ENCODE results near the gene STIM1.
"Not testable (repeated sequence)": the region's sequence is repeated elsewhere in the genome, so short reads cannot be mapped to it uniquely, and the experiment has no call there.

STIM1 gene

GRCh38 chr11:4084406-4085125, 229.1 kb downstream of the STIM1 start:
- DNase-seq, result no peak

GRCh38 chr11:4085575-4085974, 230.1 kb downstream of the STIM1 start:
- DNase-seq, result no peak

- DNase-seq, result no peak
Observed at GRCh38 chr11:4086575-4087353, 231.3 kb downstream of the STIM1 start.

- no peak for DNase-seq
Observed at GRCh38 chr11:4087551-4087950, 232.1 kb downstream of the STIM1 start.

GRCh38 chr11:4090258-4090657, 234.8 kb downstream of the STIM1 start:
- DNase-seq, result no peak

GRCh38 chr11:4092026-4092425, 236.6 kb downstream of the STIM1 start:
- DNase-seq, result no peak

- DNase-seq, result no peak
Observed at GRCh38 chr11:4093519-4094347, 238.3 kb downstream of the STIM1 start.

- peak; percentile 95 for DNase-seq
Observed at GRCh38 chr11:4094348-4095291, 239.2 kb downstream of the STIM1 start, which contains the start of gene RRM1. RRM1 (plus strand) TSS chr11:4094799; CDS start chr11:4095013, 214 bp downstream.

- DNase-seq, result peak; percentile 15
Observed at GRCh38 chr11:4095509-4096230, 240.2 kb downstream of the STIM1 start.

GRCh38 chr11:4098026-4098621, 242.7 kb downstream of the STIM1 start:
- DNase-seq, result no peak

- no peak for DNase-seq
Observed at GRCh38 chr11:4102711-4103110, 247.2 kb downstream of the STIM1 start.

GRCh38 chr11:4103269-4103668, 247.8 kb downstream of the STIM1 start:
- no peak for DNase-seq

- no peak for DNase-seq
Observed at GRCh38 chr11:4105916-4106315, 250.5 kb downstream of the STIM1 start.

- DNase-seq, result no peak
Observed at GRCh38 chr11:4111834-4112233, 256.4 kb downstream of the STIM1 start.

- DNase-seq, result no peak
Observed at GRCh38 chr11:4115128-4115527, 259.7 kb downstream of the STIM1 start.

GRCh38 chr11:4118107-4118506, 262.6 kb downstream of the STIM1 start:
- no peak for DNase-seq

GRCh38 chr11:4123218-4123617, 267.8 kb downstream of the STIM1 start:
- DNase-seq, result no peak

GRCh38 chr11:4125141-4125540, 269.7 kb downstream of the STIM1 start:
- no peak for DNase-seq

- no peak for DNase-seq
Observed at GRCh38 chr11:4127357-4127756, 271.9 kb downstream of the STIM1 start.

- not testable (repeated sequence) for DNase-seq
Observed at GRCh38 chr11:4130219-4130618, 274.8 kb downstream of the STIM1 start.

- no peak for DNase-seq
Observed at GRCh38 chr11:4134806-4135205, 279.3 kb downstream of the STIM1 start.
